ENCODE measurements around the gene H19.

DNA sequence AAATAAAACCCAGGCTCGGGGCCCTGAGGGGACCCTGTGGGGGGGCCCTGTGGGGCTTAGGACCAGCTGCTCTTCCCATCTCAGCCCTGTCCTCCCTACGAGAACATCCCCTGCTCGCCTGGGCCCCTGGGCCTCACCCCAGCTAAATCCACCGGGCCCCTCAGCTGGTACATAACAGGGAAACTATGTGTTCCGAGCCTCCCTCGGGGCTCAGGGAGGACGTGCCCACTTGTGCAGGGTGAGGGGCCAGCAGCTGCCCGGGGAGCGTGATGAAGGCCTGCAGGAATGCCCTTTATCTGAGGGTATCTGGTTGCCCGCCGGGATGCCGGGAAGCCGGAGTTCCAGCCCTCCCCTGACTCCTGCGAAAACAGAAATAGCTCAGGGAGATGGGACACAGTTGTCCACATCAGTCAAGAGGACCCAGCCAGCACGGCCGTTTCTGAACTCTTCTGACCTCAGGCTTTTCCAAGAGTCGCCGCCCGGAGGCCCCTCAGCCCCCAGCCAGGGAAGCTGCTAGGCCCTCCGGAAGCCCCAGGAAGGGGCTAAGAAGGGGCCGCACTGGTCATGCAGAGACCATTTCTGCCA, 29.9 kb downstream of the H19 start:
- no peak for TF ChIP-seq CTCF (IDR thresholded peaks at IDR 0.05)
- TF ChIP-seq POLR2A (IDR thresholded peaks at IDR 0.05): no peak
